Measurements from ENCODE around the gene AMD1.

GRCh38 chr6:110828396-110828795, 46.2 kb upstream of the AMD1 start:
- TF ChIP-seq ZNF274 (IDR thresholded peaks at IDR 0.05; ENCODE audit: low read depth, low read length) (no peak), SUZ12 (IDR thresholded peaks at IDR 0.05; ENCODE audit: extremely low read depth, insufficient read depth, insufficient read length) (no peak), YY1 (IDR thresholded peaks at IDR 0.05; ENCODE audit: insufficient read depth, insufficient read length) (no peak)
